ENCODE data around the gene IL31RA. TPM values are rescaled to one million over a fixed set of nuclear protein-coding genes. Genes with fewer than 3 reads are reported as not detected.

Gene IL31RA
- total RNA-seq, 4 donors from 2014 or later: 0.17 to 0.29 TPM; not detected in 2

DNA sequence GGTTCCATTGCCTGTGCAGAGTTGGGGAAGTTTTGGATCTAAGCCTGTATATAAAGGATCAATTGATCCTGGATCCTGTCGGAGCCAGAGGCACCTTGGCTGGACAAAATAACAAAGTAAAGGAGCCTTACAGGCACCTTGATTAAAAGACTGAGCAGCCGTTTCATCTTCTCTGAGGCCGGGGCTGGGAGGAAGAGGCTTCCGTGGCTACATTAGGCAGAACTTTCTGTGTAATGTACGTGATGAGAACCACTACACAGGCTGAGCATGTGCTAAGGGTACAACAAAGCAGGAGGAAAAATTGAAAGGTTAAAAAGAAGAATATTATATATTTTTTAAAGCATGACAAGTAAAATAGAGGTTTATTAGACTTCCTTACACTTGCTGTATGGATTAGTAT lies 37.0 kb downstream of the IL31RA start:
- Histone ChIP-seq H3K4me3 (no peak overlapping the region), H3K9me3 (no peaks in the 10 kb centered on the region), H3K4me1 (no peaks in the 10 kb centered on the region), H3K36me3 (no peaks in the 10 kb centered on the region), H3K27me3 (no peaks in the 10 kb centered on the region), H3K27ac (replicated peaks in 1 of 4) (no peak overlapping the region)
- no peak for DNase-seq (ENCODE audit: extremely low spot score)
- WGBS: 83% methylated on average over 5 of the region's 5 CpGs
- TF ChIP-seq, protein P1, sequence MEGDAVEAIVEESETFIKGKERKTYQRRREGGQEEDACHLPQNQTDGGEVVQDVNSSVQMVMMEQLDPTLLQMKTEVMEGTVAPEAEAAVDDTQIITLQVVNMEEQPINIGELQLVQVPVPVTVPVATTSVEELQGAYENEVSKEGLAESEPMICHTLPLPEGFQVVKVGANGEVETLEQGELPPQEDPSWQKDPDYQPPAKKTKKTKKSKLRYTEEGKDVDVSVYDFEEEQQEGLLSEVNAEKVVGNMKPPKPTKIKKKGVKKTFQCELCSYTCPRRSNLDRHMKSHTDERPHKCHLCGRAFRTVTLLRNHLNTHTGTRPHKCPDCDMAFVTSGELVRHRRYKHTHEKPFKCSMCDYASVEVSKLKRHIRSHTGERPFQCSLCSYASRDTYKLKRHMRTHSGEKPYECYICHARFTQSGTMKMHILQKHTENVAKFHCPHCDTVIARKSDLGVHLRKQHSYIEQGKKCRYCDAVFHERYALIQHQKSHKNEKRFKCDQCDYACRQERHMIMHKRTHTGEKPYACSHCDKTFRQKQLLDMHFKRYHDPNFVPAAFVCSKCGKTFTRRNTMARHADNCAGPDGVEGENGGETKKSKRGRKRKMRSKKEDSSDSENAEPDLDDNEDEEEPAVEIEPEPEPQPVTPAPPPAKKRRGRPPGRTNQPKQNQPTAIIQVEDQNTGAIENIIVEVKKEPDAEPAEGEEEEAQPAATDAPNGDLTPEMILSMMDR (IDR thresholded peaks at IDR 0.05): no peak
- TF ChIP-seq EP300 (IDR thresholded peaks at IDR 0.05): no peak
- TF ChIP-seq POLR2A (IDR thresholded peaks at IDR 0.05; ENCODE audit: low read depth): no peak
- TF ChIP-seq POLR2AphosphoS5 (IDR thresholded peaks at IDR 0.05): no peak
- intact Hi-C loops (cut with DNase I): no loop called here

DNA sequence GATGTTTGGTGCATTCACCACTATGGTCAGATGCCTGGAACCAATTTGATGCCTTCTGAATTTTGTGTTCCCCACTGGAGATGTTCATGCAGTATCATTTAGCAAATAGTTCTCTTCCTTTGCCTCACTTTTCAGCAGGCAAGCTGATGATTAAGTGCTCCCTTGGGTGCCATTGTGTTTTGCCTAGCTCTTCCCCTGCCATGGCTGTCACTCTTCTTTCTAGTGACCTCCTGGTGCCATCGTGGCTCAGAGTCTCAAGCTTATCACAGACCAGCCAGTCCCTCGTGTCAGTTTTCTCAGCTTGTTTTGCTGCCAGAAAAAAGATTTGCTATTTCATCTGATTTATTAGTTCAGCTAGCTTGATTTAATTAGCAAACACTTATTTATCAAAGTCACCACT lies 41.3 kb downstream of the IL31RA start:
- intact Hi-C loops (cut with DNase I): no loop called here
- no peak overlapping the region for H3K4me3 ChIP-seq
- no peaks in the 10 kb centered on the region for H3K9me3 ChIP-seq
- H3K4me1 ChIP-seq: no peaks in the 10 kb centered on the region
- no peak overlapping the region for H3K27ac ChIP-seq (replicated peaks in 1 of 4)
- TF ChIP-seq, protein P1 (IDR thresholded peaks at IDR 0.05): no peak
- TF ChIP-seq EP300 (IDR thresholded peaks at IDR 0.05): no peak
- no peak for TF ChIP-seq POLR2A (IDR thresholded peaks at IDR 0.05; ENCODE audit: low read depth)
- TF ChIP-seq POLR2AphosphoS5 (IDR thresholded peaks at IDR 0.05): no peak
- peaks cover 0 to 2% (median 0%) of the 10 kb centered on the region in 4 donors for H3K27me3 ChIP-seq
- DNase-seq (ENCODE audit: extremely low spot score): no peak
- H3K36me3 ChIP-seq: no peaks in the 10 kb centered on the region
- 75% methylated on average over 2 of the region's 2 CpGs for WGBS

DNA sequence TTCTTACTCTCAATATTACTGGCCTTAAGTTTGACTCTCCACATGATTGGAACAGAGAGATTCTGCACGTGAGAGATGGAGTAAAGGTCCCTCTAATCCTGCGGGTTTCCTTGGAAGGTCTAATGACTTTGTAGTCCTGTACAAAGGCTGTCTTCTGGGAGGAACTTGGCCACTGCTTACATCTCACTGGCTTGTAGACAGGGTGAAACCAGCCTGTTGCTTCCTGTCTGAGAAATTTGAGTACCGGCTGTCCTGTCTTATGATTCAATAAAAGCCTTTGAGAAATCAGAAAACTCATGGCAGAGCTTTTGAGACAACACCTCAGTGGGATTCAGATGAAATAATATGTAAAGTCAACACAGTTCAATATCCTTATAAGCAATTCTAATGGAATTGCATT lies 43.0 kb downstream of the IL31RA start:
- peaks cover 0 to 4% (median 0%) of the 10 kb centered on the region in 4 donors for H3K27me3 ChIP-seq
- TF ChIP-seq POLR2A (IDR thresholded peaks at IDR 0.05; ENCODE audit: low read depth): no peak
- H3K9me3 ChIP-seq: no peaks in the 10 kb centered on the region
- WGBS: 63% methylated on average over 3 of the region's 3 CpGs
- H3K4me1 ChIP-seq: no peaks in the 10 kb centered on the region
- intact Hi-C loops (cut with DNase I): no loop called here
- H3K27ac ChIP-seq (replicated peaks in 1 of 4): no peak overlapping the region
- no peak overlapping the region for H3K4me3 ChIP-seq
- no peak for DNase-seq (ENCODE audit: extremely low spot score)
- no peaks in the 10 kb centered on the region for H3K36me3 ChIP-seq

DNA sequence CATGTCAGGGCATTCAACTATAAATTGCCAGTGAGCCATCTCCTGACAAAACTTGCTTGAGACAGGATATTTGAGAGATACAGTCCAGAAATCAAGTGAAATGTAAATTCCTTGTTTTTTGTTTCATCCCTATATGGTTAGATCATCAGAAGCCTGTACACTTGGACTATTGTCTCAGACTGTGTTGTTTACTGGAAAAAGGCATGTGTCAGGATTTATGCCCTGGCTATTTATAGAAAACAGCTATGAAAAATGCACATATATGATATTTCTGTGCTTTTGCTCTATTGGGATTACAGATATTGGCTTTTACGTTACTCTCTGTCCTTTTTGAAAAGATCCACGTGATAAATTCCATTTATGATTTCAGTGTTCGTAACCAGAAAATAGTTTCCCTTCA lies 44.2 kb downstream of the IL31RA start:
- no peaks in the 10 kb centered on the region for H3K36me3 ChIP-seq
- WGBS: 89% methylated on average over 3 of the region's 3 CpGs

DNA sequence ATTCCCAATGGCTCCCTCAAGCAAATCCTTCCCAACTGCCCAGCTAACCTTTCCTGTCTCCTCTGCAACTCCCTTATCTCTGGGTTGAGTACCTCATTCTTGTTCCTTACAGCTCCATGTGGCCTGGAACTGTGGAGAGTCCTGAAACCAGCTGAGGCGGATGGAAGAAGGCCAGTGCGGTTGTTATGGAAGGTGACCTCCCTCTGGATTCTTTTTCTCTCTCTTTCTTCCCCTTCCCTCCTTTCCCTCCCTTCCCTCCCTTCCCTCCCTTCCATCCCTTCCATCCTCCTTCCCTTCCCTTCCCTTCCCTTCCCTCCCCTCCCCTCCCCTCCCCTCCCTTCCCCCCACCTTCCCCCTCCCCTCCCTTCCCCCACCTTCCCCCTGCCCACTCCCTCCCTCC lies 45.1 kb downstream of the IL31RA start:
- TF ChIP-seq, protein P1 (IDR thresholded peaks at IDR 0.05): no peak
- TF ChIP-seq EP300 (IDR thresholded peaks at IDR 0.05) (no peak), POLR2AphosphoS5 (IDR thresholded peaks at IDR 0.05) (no peak), POLR2A (IDR thresholded peaks at IDR 0.05; ENCODE audit: low read depth) (no peak)
- H3K27ac ChIP-seq (replicated peaks in 1 of 4): no peak overlapping the region
- no peak overlapping the region for H3K4me3 ChIP-seq
- WGBS: 98% methylated on average over 2 of the region's 2 CpGs
- H3K36me3 ChIP-seq: no peaks in the 10 kb centered on the region
- peaks cover 0 to 4% (median 0%) of the 10 kb centered on the region in 4 donors for H3K27me3 ChIP-seq
- H3K9me3 ChIP-seq: no peaks in the 10 kb centered on the region
- DNase-seq (ENCODE audit: extremely low spot score): no peak
- no peaks in the 10 kb centered on the region for H3K4me1 ChIP-seq
- intact Hi-C loops (cut with DNase I): no loop called here

More for the DNA sequence above, 44.2 kb downstream of the IL31RA start:
- no peaks in the 10 kb centered on the region for H3K4me1 ChIP-seq
- no peak for TF ChIP-seq POLR2A (IDR thresholded peaks at IDR 0.05; ENCODE audit: low read depth)
- no peak for TF ChIP-seq POLR2AphosphoS5 (IDR thresholded peaks at IDR 0.05)
- TF ChIP-seq, protein P1 (IDR thresholded peaks at IDR 0.05): no peak
- TF ChIP-seq EP300 (IDR thresholded peaks at IDR 0.05): no peak
- no peak overlapping the region for H3K27ac ChIP-seq (replicated peaks in 1 of 4)
- DNase-seq (ENCODE audit: extremely low spot score): no peak
- H3K4me3 ChIP-seq: no peak overlapping the region
- peaks cover 0 to 4% (median 0%) of the 10 kb centered on the region in 4 donors for H3K27me3 ChIP-seq
- intact Hi-C loops (cut with DNase I): no loop called here
- H3K9me3 ChIP-seq: no peaks in the 10 kb centered on the region
